GM10847 (cell line): ENCODE measurements around the gene BBS2.

Source experiments
- POLR2A ChIP-seq: IDR thresholded peaks from 2 replicates; pipeline ENCODE4 v1.6.1; 2011; ENCODE audit not compliant: insufficient read length; ENCODE audit errors: extremely low read depth

Gene BBS2

DNA sequence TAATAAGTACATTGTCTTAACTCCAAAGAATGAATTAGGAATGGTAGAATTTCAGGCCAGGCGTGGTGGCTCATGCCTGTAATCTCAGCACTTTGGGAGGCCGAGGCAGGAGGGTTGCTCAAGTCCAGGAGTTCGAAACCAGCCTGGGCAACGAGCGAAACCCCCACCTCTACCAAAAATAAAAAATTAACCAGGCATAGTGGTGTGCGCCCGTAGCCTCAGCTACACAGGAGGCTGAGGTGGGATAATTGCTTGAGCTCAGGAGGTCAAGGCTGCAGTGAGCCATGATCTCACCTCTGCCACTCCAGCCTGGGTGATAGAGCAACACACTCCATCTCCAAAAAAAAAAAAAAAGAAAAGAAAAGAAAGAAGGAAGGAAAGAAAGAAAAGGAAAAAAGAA lies 18.5 kb upstream of the BBS2 start:
- TF ChIP-seq POLR2A = no peak

- TF ChIP-seq POLR2A = no peak
These were observed 15.1 kb upstream of the BBS2 start for GRCh38 chr16:56534847-56535383.

DNA sequence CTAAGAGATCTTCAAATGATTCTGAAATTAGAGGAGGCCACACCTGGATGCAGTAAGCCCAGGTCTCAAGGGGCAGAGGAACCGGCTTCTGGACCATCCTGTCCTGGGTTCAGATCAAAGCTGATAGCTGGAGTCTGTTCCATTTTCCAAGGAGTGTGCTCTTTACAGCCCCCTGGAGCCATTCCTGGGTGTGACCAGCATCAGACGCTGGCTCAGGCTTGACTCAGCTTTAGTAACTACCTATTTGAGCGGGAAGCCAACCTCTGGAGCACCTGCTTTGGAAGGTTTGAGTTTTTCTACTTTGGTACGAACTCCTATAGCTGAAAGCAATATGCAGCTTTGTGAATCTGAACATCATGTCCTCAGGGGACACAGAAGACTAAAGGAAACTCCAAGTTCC lies 12.9 kb upstream of the BBS2 start:
- TF ChIP-seq POLR2A = no peak

- no peak for TF ChIP-seq POLR2A
These were observed 11.0 kb upstream of the BBS2 start for GRCh38 chr16:56530872-56531271.

GRCh38 chr16:56525236-56525635 lies 5.4 kb upstream of the BBS2 start:
- no peak for TF ChIP-seq POLR2A

GRCh38 chr16:56520251-56520577 lies 390 bp upstream of the BBS2 start:
- no peak for TF ChIP-seq POLR2A

DNA sequence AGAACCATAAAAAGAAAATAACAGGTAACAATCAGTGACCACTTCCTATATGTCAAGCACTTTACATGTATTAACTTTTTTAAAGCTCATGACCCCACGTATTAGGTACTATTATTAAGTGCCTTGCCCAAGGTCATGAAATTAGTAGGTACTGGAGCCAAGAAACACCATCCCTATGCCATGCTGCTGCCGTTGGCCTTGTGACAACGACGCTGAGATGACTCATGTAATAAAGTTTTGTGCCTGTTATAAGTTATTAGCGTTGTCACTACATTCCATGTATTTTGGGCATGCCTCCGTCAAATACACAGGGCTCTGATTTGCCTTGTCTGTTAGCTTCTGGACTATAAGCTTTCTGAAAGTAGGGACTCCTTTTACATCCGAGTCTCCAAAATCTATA lies 1.4 kb downstream of the BBS2 start:
- no peak for TF ChIP-seq POLR2A

DNA sequence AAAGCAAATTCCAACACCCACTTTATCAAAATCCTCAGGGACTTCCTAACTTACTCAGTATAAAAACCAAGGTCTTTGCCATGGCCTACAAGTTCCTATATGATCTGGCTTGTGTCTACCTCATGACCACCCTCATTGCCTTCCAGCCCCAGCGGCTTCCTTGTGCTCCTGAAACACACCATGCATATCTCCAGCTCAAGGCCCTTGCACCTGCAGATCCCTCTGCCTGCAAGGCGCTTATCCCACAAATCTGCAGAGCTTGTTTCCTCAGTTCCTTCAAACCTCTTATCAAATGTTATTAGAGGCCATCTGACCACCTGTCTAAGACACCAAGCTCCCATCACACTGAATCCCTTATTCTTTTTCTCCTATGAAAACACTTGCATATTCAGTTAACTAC lies 2.6 kb downstream of the BBS2 start:
- TF ChIP-seq POLR2A = no peak

- TF ChIP-seq POLR2A = no peak
These were observed 4.2 kb downstream of the BBS2 start for GRCh38 chr16:56515665-56516064.

DNA sequence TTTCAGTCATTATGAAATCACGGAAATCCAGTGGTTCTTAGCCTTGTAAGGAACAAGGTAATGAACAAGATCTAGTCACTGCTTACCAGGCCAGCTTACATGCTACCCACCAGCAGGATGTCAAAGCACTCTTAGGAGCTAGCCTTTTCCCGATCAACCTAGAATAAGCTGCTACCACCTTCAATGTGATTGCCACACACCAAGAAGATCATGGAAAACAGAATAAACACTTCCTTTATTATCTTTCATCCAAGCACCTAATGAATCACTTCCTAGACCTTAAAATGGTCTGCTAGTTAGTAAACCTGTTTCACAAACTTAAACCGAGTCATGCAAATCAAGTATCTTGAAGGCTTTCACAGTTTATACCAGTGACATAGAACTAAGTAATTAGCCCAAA lies 5.0 kb downstream of the BBS2 start:
- TF ChIP-seq POLR2A = no peak

DNA sequence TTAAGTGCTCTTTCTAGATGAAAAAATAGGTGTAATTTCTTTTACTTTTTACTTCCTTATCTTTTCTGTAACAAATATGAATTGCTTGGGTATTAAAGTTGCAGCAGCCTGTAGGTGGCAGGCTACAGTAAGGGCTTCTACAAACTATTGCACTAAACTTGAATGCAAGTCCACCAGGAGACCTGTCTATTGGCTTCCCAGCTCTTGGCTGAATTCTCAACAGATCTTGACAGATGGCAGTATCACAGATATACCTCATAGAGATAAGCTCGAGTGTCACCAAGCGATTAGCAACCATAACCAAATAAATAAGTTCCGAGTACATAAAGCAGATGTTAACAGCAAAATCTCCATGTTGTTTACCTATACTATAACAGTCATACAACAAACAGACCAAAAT lies 5.9 kb downstream of the BBS2 start:
- no peak for TF ChIP-seq POLR2A

GRCh38 chr16:56513091-56513490 lies 6.7 kb downstream of the BBS2 start:
- no peak for TF ChIP-seq POLR2A

- TF ChIP-seq POLR2A = no peak
These were observed 7.8 kb downstream of the BBS2 start for GRCh38 chr16:56512025-56512424.

- no peak for TF ChIP-seq POLR2A
These were observed 9.3 kb downstream of the BBS2 start for GRCh38 chr16:56510544-56510943.

DNA sequence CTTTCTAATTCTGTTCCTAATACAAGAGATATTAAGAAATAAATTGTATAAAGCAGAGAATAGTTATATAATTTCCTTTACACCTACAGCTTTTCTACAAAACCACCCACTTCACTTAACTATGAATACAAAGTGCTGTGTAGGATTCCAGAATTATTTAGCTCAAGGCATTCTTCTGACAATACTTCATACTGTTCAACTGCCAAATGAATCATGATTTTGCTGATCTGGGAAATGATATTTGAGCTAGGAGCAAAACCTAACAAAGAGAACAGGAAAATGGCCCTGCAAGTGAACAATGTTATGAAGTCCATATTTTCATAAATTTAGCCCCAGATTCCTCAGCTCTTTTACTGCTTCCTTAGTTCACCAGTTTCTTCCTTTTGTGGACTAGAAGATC lies 12.9 kb downstream of the BBS2 start:
- TF ChIP-seq POLR2A = no peak

DNA sequence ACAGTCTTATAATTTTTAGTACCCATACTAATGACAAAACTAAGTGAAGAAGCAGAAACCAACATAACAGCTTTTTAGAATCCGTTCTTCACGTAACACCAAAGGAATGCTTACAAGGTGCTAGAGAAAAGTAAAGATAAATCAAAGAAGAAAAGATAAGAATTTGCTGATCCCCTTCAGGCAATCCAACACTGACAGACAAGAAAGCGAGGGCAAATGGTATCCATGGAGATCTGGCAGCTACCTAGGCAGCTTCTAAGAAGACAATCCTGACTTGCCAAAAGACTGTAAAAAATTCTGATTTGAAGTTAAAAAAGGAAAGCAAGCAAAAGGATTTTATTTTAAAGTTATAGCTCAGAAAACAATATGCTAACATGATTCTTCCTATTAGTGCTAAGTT lies 14.6 kb downstream of the BBS2 start:
- no peak for TF ChIP-seq POLR2A

- TF ChIP-seq POLR2A = no peak
These were observed 26.0 kb downstream of the BBS2 start for GRCh38 chr16:56493815-56494214.

- no peak for TF ChIP-seq POLR2A
These were observed 26.7 kb downstream of the BBS2 start for GRCh38 chr16:56493126-56493525.
